ACHN (cell line): ENCODE measurements around the gene SPINT3.
"Not testable (repeated sequence)": the region's sequence is repeated elsewhere in the genome, so short reads cannot be mapped to it uniquely, and the experiment has no call there.

Experiments used
- DNase-seq: peaks from one replicate; pipeline ENCODE4 v3.0.0-alpha.2; 2015
- in situ Hi-C: cut with HindIII; loops from 2 replicates; pipeline ENCODE4 v1.10.0; 2017; ENCODE audit warnings: low sequenced_read_pairs, low pct_ligation_motif_present, low pct_unique_long_range_greater_than_20kb

Gene SPINT3

DNA sequence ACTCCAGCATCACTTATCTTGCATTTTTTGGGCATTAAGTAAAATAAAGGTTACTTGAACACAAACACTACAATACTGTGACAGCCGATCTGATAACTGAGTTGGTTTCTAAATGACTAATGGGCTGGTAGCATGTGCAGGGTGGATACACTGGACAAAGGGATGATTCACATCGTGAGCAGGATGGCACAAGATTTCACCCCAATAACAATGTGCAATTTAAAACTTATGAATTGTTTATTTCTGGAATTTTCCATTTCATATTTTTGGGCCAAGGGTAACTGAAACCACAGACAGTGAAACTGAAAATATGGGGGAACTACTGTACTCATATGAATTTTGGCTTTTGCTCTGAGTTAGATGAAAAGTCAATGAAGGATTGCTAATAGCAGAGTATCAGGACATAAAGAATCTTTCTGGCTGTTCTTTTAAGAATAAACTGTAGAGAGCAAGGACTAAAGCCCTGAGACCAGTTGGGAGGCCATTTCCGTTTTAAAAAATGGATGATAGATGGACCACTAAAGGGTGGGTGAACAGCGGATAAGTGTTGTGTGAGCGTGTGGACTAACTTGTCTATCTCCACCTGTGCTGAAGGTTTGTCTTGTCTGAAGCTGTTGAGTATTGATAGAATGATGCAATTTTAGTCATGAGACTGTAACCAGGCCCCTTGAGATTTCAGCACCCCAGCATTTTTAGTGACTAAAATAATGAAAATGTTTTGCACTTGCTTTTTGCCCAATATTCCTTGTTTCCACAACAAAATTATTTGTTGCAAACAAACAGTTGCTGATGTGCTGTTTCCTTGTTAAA lies 8.2 kb downstream of the SPINT3 start:
- in situ Hi-C loops: no loop called here
- no peak for DNase-seq

DNA sequence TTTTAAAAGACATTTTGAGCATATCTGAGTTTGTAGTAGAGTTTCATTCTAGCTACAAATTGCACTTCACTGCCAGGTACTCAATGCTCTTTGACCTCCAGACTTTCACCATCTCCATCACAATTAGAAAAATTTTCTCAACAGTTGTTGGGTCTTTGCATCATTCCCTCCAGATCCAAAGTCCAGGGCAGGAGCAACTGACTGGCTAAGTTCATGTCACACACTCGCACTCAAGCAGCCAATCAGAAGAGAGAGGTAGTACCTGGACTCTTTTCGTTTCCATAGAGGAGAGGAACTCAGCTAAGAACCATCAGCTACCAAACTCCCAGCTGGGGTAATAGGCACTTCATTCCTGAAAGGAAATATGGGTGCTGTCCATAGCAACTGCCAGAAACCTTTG lies 9.0 kb downstream of the SPINT3 start:
- in situ Hi-C loops: no loop called here
- DNase-seq: no peak

DNA sequence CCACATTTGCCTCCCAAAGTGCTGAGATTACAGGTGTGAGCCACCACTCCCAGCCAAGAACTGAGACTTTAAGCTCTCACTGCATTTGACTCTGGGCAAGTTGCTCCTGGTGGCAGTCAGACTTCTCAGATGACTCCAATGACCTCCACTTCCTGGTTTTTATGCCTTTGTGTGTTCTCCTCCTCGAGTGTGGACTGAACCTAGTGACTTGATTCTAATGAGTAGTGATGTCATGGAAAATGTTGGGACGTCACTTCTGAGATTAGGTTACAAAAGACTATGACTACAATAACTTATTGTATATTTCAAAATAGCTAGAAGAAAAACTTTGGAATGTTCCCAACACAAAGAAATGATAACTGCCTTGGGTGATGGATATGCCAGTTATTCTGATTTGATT lies 12.0 kb downstream of the SPINT3 start:
- DNase-seq: no peak
- in situ Hi-C loops: no loop called here

DNA sequence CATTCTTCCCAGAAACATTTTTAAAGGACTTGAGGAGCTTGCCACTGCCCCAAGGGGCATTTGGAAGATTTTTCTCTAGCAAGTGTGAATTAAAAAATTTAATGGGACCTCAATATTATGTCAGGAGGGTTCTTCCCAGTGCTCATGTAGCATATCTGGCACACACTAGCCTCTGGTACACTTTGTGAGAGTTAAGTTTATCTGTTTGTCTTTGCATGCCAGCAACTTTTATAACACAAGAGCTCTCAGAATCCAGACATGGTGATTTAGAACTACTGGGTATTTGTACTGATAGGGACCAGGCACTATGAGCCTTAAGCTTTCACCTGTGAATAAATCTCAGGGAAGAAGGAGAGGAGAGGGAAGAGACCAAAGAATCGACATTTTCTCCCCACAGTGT lies 12.9 kb downstream of the SPINT3 start:
- DNase-seq: no peak
- in situ Hi-C loops: no loop called here

DNA sequence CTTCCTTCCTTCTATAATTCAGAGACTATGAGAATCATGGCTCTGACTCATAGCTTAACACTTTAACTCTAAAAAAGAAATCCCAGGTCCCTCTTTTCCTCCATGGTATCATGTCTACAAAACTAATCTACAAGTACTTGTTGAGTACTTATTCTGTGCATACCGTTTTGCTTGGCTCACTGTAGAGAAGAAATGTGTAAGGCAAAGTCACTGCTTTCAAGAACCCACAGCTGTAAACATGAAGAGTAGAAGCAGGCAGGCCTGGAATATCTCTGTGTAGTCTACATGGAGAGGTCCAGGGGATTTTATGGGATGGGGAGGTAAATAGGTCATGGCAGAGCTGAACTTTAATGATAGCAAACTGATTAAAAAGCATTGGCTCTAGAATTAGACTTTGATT lies 13.8 kb downstream of the SPINT3 start:
- in situ Hi-C loops: no loop called here
- DNase-seq: no peak

DNA sequence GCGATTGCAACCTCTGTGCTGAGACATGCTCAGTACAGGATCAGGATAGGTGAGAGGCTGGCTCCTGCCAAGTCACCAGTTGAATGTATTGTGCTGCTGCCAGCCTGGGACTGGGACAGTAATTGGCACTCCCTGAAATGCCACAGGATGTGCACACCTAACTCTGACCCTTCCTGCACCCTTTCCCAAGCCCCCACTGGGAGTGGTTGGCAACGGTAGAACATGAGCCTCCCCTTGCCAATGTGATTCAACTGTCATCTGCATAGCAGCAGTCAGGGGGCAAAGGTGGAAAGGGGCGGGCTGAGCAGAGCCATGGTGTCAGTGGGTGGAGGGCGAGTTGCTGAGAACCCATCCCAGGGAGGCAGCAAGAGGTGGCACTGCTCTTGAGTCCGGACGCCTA lies 15.4 kb downstream of the SPINT3 start:
- in situ Hi-C loops: no loop called here
- no peak for DNase-seq

DNA sequence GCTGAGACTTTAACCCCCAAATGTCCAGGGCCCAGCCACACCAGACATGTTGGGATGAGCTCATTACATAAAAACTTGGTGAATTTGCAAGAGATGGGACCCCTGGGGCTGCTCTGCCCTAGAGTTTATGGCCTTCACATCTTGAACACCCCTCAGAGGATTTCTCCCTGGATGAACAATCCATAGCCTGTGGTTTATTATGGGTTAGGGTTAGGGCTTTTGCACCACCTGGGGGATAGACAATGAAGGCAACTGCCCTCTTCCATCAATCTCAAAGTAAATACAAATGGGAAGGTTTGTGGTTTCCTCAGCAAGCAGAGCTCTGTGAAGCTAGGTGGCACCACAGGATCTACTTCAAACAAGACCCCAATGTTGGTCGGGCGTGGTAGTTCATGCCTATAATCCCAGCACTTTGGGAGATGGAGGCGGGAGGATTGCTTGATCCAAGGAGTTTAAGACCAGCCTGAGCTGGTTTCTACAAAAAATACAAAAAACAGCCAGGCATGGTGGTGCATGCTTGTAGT lies 17.4 kb downstream of the SPINT3 start:
- no peak for DNase-seq
- in situ Hi-C loops: no loop called here

DNA sequence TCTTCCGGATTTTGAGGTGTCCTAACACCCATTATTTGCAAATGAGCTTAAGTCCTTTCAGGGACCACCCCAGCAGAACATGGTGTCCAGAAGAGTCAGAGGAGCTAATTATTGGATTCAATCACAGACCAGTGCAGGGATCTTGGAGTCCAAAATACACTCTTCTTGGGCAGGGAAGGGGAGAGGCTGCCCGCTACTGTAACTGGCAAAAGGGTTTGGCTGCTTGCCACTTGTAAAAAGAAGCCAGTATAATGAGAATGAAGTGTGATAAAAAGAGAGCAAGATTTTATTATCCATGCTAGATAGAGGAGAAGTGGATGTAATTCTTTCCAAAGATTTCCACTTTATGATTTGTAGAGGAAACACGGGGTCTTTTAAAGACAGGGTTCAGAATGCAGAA lies 19.3 kb downstream of the SPINT3 start:
- no peak for DNase-seq
- in situ Hi-C loops: no loop called here

DNA sequence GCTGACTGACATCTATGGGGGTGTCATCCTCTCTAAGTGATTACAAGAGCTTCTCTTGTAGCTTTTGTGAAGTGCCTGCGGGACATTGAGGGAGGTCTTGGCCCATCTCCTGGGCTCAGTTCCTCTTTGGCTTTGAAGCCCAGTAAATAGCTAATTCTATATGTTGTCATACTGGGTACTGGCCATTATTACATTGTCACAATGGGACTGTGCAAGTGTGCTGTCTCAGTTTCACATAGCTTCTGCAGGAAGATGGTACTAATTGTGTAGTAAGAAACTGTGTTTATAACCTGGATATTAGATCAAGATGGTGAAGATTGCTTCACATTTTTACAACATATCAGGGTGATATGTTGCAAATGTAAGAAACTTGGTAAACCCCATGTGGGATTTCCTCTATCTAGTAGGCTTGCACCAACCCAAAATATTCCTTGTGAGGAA lies 19.9 kb downstream of the SPINT3 start:
- in situ Hi-C loops: no loop called here
- no peak for DNase-seq

DNA sequence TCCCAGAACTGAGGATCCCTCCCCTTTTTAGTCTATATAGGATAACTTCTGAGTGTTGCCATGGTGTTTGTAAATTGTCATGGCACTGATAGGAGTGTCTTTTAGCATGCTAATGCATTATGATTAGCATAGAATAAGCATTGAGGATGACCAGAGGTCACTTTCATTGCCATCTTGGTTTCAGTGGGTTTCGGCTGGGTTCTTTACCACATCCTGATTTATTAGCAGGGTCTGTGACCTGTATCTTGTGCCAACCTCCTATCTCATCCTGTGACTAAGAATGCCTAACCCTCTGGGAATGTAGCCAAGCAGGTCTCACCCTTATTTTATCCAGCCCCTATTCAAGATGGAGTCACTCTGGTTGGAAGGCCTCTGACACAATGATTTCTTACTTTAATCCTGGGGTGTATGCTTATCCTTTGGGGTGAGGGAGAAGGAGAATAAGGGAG lies 26.3 kb downstream of the SPINT3 start:
- peak; percentile 48 for DNase-seq
- in situ Hi-C loops: no loop called here

DNA sequence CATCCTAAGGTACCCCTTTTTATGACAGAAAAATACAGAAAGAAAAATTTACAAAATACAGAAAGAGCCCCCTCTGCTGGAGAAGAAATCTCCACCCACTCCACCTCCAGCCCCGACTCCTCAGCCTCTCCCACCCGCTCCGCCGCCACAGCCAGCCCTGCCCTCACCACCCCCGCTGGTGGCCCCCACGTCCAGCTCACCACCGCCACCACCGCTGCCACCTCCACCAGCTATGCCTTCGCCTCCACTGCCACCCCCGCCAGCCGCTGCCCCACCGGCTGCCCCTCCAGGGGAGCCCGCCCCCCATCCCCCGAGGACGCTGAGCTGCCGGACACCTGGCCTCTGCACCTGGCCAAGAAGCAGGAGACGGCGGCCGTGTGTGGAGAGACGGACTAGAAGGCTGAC lies 28.2 kb downstream of the SPINT3 start:
- in situ Hi-C loops: no loop called here
- DNase-seq: no peak

DNA sequence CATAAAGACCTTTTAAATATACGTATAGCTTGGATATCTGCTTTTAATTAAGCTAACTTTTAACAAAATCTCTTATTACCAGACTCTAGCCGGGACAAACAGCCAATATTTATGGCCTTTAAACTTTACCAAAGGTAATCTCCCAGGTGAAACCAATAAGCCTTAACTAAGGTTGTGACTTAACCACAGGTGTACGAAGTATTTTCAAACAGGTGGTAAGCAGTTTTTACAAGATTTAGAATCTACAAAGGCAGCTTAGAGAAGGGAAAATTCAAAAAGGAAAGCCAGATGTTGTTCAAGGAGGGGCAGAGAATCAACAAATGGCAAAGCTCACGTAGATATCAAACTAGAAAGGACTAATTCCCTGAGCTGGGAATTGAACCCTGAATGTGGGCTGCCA lies 30.0 kb downstream of the SPINT3 start:
- DNase-seq: no peak
- in situ Hi-C loops: no loop called here

DNA sequence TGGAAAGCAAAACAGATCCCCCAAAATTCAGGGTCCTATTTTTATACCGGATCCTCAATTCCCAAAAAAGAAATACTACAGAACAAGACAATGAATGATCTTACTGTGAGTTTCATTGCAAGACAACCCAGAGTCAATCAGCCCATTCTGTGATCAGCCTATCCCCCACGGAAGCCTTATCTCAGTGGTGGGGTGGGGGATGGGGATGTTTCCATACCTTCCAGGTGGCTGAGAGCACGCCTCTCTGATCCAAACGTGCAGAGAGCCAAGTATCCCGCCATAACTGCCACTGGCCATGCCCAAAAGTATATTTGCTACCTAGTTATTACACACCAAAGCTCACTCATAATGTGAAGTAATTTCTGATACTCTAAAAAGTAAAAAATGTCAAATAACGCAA lies 30.7 kb downstream of the SPINT3 start:
- in situ Hi-C loops: no loop called here
- no peak for DNase-seq

DNA sequence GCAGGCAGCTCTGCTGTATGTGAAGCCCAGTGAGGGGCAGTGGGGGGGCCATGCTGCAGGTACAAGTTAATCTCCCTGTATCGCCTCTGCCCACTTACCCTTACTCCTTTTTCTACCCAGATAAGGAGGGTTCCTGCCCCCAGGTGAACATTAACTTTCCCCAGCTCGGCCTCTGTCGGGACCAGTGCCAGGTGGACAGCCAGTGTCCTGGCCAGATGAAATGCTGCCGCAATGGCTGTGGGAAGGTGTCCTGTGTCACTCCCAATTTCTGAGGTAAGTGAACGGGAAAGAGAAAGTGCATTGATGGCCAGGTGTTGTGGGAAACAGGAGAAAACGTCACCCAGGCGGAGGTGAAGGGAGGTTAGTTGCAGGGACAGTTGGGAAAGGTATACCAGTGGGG lies 35.6 kb downstream of the SPINT3 start:
- in situ Hi-C loops: no loop called here
- DNase-seq: no peak

DNA sequence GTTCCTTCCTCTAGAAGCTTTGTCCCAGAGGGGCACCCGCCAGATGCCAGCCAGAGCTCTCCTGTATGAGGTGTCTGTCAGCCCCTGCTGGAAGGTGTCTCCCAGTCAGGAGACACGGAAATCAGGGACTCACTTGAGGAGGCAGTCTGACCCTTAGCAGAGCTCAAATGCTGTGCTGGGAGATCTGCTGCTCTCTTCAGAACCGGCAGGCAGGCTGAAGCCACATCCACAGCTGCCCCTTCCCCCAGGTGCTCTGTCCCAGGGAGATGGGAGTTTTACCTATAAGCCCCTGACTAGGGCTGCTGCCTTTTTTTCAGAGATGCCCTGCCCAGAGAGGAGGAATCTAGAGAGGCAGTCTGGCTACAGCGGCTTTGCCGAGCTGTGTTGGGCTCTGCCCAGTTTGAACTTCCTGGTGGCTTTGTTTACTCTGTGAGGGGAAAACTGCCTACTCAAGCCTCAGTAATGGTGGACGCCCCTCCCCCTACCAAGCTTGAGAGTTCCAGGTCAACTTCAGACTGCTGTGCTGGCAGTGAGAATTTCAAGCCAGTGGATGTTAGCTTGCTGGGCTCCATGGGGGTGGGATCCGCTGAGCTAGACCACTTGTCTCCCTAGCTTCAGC lies 37.8 kb downstream of the SPINT3 start:
- DNase-seq, in situ Hi-C loops: not testable (repeated sequence)

DNA sequence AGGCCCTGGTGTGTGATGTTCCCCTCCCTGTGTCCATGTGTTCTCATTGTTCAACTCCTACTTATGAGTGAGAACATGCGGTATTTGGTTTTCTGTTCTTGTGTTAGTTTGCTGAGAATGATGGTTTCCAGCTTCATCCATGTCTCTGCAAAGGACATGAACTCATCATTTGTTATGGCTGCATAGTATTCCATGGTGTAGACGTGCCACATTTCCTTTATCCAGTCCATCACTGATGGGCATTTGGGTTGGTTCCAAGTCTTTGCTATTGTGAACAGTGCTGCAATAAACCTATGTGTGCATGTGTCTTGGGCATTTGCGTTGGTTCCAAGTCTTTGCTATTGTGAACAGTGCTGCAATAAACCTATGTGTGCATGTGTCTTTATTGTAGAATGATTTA lies 43.1 kb downstream of the SPINT3 start:
- in situ Hi-C loops, DNase-seq: not testable (repeated sequence)

DNA sequence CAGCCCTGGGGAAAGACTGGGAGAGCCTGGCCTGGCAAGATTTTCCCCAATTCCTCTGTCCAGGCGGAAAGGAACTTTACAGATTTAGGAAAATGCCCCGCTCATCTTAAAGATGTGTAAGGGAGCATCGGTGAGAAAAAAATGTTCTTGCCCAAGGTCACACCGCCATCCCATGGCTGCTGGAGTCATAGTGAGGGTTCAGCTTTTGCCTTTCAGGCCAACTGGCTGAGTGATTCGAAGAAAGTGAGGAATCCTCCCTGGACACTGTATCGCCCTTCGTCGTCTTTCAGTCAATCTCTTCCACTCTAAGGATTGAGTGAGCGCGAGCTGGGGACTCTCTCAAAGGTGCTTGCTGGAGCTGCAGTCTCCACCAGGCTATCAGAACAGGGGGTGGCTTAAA lies 44.5 kb downstream of the SPINT3 start:
- DNase-seq: peak; percentile 17
- in situ Hi-C loops: no loop called here

DNA sequence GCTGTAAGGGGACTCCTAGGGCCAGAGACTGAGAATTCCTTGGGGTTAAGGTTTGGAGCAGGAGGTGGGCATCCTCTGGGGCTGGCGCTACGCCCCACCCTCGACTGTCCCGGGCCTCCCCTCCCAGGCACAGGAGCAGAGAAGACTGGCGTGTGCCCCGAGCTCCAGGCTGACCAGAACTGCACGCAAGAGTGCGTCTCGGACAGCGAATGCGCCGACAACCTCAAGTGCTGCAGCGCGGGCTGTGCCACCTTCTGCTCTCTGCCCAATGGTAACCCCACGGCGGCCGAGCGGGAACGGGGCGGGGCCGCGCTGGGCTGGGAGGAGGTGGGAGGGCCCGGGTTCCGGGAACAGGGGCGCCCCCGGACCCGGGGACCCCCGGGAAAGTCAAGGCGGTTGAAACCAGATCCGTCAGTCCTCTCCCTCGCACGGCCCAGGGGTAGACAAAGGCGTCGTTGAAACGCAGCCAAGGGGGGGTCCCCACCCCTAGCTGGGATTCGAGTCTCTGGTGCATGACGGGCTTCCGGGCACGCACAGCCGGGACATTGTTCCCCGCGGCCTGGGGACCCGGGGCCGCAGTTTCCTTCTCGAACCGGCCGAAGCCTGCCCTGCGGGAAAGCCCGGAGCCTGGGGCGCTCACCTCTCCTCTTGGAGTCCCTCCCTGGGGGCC lies 45.0 kb downstream of the SPINT3 start:
- in situ Hi-C loops: no loop called here
- DNase-seq: peak; percentile 65
